Smooth muscle cell (in vitro differentiated cells): Measurements from ENCODE around the gene DDOST. TPM values are rescaled to one million over a fixed set of nuclear protein-coding genes. Genes with fewer than 3 reads are reported as not detected.

Source experiments
- DNase-seq: peaks from one replicate; lab custom pipeline; 2025; ENCODE audit not compliant: unreplicated experiment; lab: John Stamatoyannopoulos, UW
- H2AFZ ChIP-seq: fragments of 200-600 bp; sonication (generic); 2 replicates; pipeline ENCODE4 v1.6.0; 2016; ENCODE audit warnings: antibody characterized with exemption, low read depth, mild to moderate bottlenecking
- H3F3A ChIP-seq: fragments of 200-600 bp; sonication (generic); 2 replicates; pipeline ENCODE4 v1.6.0; 2017; ENCODE audit warnings: antibody characterized with exemption, low read depth
- H3K27ac ChIP-seq: fragments of 200-600 bp; sonication (generic); 2 replicates; pipeline ENCODE4 v1.5.1; 2016; ENCODE audit warnings: low read depth, mild to moderate bottlenecking
- H3K27me3 ChIP-seq: fragments of 200-600 bp; sonication (generic); 2 replicates; pipeline ENCODE4 v1.6.1; 2016; ENCODE audit warnings: low read depth, mild to moderate bottlenecking
- H3K36me3 ChIP-seq: fragments of 200-600 bp; sonication (generic); 2 replicates; pipeline ENCODE4 v1.5.1; 2016; ENCODE audit warnings: low read depth
- H3K4me1 ChIP-seq: fragments of 200-600 bp; sonication (generic); 2 replicates; pipeline ENCODE4 v1.5.1; 2016; ENCODE audit warnings: low read depth
- H3K4me2 ChIP-seq: fragments of 200-600 bp; sonication (generic); 2 replicates; pipeline ENCODE4 v1.6.0; 2016; ENCODE audit warnings: mild to moderate bottlenecking
- H3K4me3 ChIP-seq: fragments of 200-600 bp; sonication (generic); 2 replicates; pipeline ENCODE4 v1.5.1; 2016; ENCODE audit warnings: mild to moderate bottlenecking
- H3K79me2 ChIP-seq: fragments of 200-600 bp; sonication (generic); 2 replicates; pipeline ENCODE4 v1.6.0; 2016; ENCODE audit warnings: low read depth, mild to moderate bottlenecking
- H3K9ac ChIP-seq: fragments of 200-600 bp; sonication (generic); 2 replicates; pipeline ENCODE4 v1.6.0; 2016; ENCODE audit warnings: low read depth
- H3K9me3 ChIP-seq: fragments of 200-600 bp; sonication (generic); replicated peaks from 2 replicates; pipeline ENCODE4 v1.5.1; 2016; ENCODE audit warnings: low read depth
- H4K20me1 ChIP-seq: fragments of 200-600 bp; sonication (generic); 2 replicates; pipeline ENCODE4 v1.6.0; 2016; ENCODE audit warnings: low read depth
- CTCF ChIP-seq: fragments of 200-600 bp; sonication (generic); IDR thresholded peaks from 2 replicates; pipeline ENCODE4 v1.5.1; 2017; ENCODE audit warnings: borderline replicate concordance, mild to moderate bottlenecking, antibody characterized with exemption; ENCODE audit not compliant: insufficient read depth, poor library complexity, severe bottlenecking
- WGBS: methylation state at CpG from one replicate; pipeline ENCODE4 v1.1.7; 2016; ENCODE audit warnings: low lambda C conversion rate; 5-methylcytosine and 5-hydroxymethylcytosine counted together
- polyA plus RNA-seq: library from polyadenylated mRNA; unstranded; fragments of >200 nt; fragmentation: Nextera tagmentation; extraction: Ambion mirVana; gene quantifications from 2 replicates; pipeline ENCODE4 v1.2.1, GENCODE V29; 2016
- total RNA-seq: library from RNA; depleted of rRNA; stranded (reverse); fragments of >200 nt; gene quantifications from 2 replicates; pipeline ENCODE4 v1.2.3, GENCODE V29; 2014

DDOST gene
- total and polyA plus RNA-seq, 2 experiments from 2014 or later: 267 to 439 TPM

GRCh38 chr1:20672265-20672632 is 11.1 kb upstream of the DDOST start:
- Histone ChIP-seq H2AFZ (no peak overlapping the region), H3K4me1 (no peaks in the 10 kb centered on the region), H3K9ac (no peak overlapping the region), H3K27me3 (no peaks in the 10 kb centered on the region), H3K36me3 (no peaks in the 10 kb centered on the region), H3K79me2 (no peaks in the 10 kb centered on the region), H3K4me3 (no peak overlapping the region), H4K20me1 (no peaks in the 10 kb centered on the region), H3K9me3 (no peaks in the 10 kb centered on the region), H3K4me2 (no peak overlapping the region), H3K27ac (no peak overlapping the region), H3F3A (no peaks in the 10 kb centered on the region)
- DNase-seq: no peak
- TF ChIP-seq CTCF: no peak
- 94% methylated on average over 4 of the region's 4 CpGs for WGBS

GRCh38 chr1:20670936-20671335 is 9.8 kb upstream of the DDOST start:
- DNase-seq: no peak
- Histone ChIP-seq H3K4me3 (no peak overlapping the region), H3F3A (no peaks in the 10 kb centered on the region), H3K4me2 (no peak overlapping the region), H3K27me3 (no peaks in the 10 kb centered on the region), H4K20me1 (no peaks in the 10 kb centered on the region), H3K79me2 (no peaks in the 10 kb centered on the region), H3K36me3 (no peaks in the 10 kb centered on the region), H2AFZ (no peak overlapping the region), H3K9me3 (no peaks in the 10 kb centered on the region), H3K4me1 (no peaks in the 10 kb centered on the region), H3K9ac (no peak overlapping the region), H3K27ac (no peak overlapping the region)
- 93% methylated on average over 5 of the region's 5 CpGs for WGBS
- no peak for TF ChIP-seq CTCF

- Histone ChIP-seq H3K4me3 (no peak overlapping the region), H3K27me3 (no peaks in the 10 kb centered on the region), H3K79me2 (no peaks in the 10 kb centered on the region), H3K4me2 (no peak overlapping the region), H4K20me1 (no peaks in the 10 kb centered on the region), H3K27ac (no peak overlapping the region), H3K4me1 (no peaks in the 10 kb centered on the region), H3K36me3 (no peaks in the 10 kb centered on the region), H3F3A (no peaks in the 10 kb centered on the region), H2AFZ (no peak overlapping the region), H3K9ac (no peak overlapping the region), H3K9me3 (no peaks in the 10 kb centered on the region)
- 91% methylated on average over 1 of the region's 1 CpG for WGBS
- TF ChIP-seq CTCF: no peak
- DNase-seq: no peak
Measured at GRCh38 chr1:20668581-20668980, 7.4 kb upstream of the DDOST start.

GRCh38 chr1:20666804-20667203 is 5.6 kb upstream of the DDOST start:
- TF ChIP-seq CTCF: no peak
- no peak for DNase-seq
- H3K4me1 ChIP-seq: no peaks in the 10 kb centered on the region
- no peak overlapping the region for H3K4me2 ChIP-seq
- H3K27me3 ChIP-seq: no peaks in the 10 kb centered on the region
- no peaks in the 10 kb centered on the region for H4K20me1 ChIP-seq
- H2AFZ ChIP-seq: no peak overlapping the region
- no peaks in the 10 kb centered on the region for H3K79me2 ChIP-seq
- 100% methylated on average over 1 of the region's 1 CpG for WGBS
- H3K9me3 ChIP-seq: no peaks in the 10 kb centered on the region
- H3K4me3 ChIP-seq: no peak overlapping the region
- H3K9ac ChIP-seq: no peak overlapping the region
- no peaks in the 10 kb centered on the region for H3K36me3 ChIP-seq
- H3F3A ChIP-seq: no peaks in the 10 kb centered on the region
- H3K27ac ChIP-seq: no peak overlapping the region
